ENCODE data around the gene APOA4.
"Not testable (repeated sequence)": the region's sequence is repeated elsewhere in the genome, so short reads cannot be mapped to it uniquely, and the experiment has no call there.

APOA4 gene

GRCh38 chr11:116821050-116821918, 1.8 kb downstream of the APOA4 start:
- no peaks in the 10 kb centered on the region for H3K4me1 Mint-ChIP-seq
- no peaks in the 10 kb centered on the region for H3K36me3 Mint-ChIP-seq (ENCODE audit: insufficient read depth)
- no peak overlapping the region for H3K4me3 Mint-ChIP-seq
- DNase-seq (ENCODE audit: low spot score in 2 of 2) = no peak
- no peaks in the 10 kb centered on the region for H3K27me3 Mint-ChIP-seq
- no peaks in the 10 kb centered on the region for H3K9me3 Mint-ChIP-seq
- H3K27ac Mint-ChIP-seq (ENCODE audit: low read depth) = no peak overlapping the region
- no peak for ATAC-seq (replicated peaks; ENCODE audit: extremely low read depth, poor library complexity, severe bottlenecking)

DNA sequence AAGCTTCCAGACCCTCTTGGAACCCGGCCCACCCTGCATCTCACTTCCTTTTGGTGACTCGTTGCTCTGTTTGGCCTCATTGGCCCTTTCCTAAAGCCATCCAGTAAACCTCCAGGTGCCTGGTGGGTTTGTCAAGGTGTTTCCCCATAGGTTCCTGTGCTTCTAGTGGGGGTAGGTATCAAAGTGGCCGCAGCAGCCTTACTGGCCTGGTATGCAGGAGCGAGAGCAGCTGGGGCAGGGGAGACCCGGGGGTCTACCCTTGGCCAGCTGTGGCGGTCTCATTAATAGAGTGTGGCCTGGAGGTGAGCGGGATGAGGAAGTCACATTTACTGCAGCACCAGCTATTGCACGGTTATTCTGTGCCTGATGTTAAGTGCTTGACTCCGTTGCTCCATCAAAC, 4.1 kb downstream of the APOA4 start:
- H3K9me3 Mint-ChIP-seq = no peaks in the 10 kb centered on the region
- DNase-seq (ENCODE audit: low spot score in 2 of 2) = no peak
- no peak overlapping the region for H3K27ac Mint-ChIP-seq (ENCODE audit: low read depth)
- ATAC-seq (replicated peaks; ENCODE audit: extremely low read depth, poor library complexity, severe bottlenecking) = no peak
- H3K4me3 Mint-ChIP-seq = no peak overlapping the region
- no peaks in the 10 kb centered on the region for H3K36me3 Mint-ChIP-seq (ENCODE audit: insufficient read depth)
- H3K4me1 Mint-ChIP-seq = no peaks in the 10 kb centered on the region
- H3K27me3 Mint-ChIP-seq = no peaks in the 10 kb centered on the region

DNA sequence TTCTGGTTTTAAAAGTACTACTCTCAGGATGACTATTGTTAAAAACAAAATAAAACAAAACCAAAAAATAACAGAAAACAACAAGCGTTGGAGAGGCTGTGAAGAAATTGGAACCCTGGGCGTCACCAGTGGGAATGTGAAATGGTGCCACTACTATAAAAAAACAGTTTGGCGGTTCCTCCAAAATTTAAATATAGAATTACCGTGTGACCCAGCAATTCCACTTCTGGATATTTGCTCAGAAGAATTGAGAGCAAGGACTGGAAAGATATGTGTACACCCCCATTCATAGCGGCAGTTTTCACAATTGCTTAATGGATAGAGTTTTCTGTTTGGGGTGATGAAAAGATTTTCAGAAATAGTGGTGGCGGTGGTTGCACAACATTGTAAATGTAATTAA, 8.6 kb downstream of the APOA4 start:
- H3K27me3 Mint-ChIP-seq = no peaks in the 10 kb centered on the region
- DNase-seq (ENCODE audit: low spot score in 2 of 2) (no peak), ATAC-seq (replicated peaks; ENCODE audit: extremely low read depth, poor library complexity, severe bottlenecking) (no peak)
- no peak overlapping the region for H3K27ac Mint-ChIP-seq (ENCODE audit: low read depth)
- H3K4me3 Mint-ChIP-seq = no peak overlapping the region
- no peaks in the 10 kb centered on the region for H3K36me3 Mint-ChIP-seq (ENCODE audit: insufficient read depth)
- no peaks in the 10 kb centered on the region for H3K9me3 Mint-ChIP-seq
- peaks cover 6% of the 10 kb centered on the region for H3K4me1 Mint-ChIP-seq

GRCh38 chr11:116813781-116814471, 9.2 kb downstream of the APOA4 start:
- Mint-ChIP-seq H3K36me3 (ENCODE audit: insufficient read depth) (no peaks in the 10 kb centered on the region), H3K27me3 (no peaks in the 10 kb centered on the region), H3K27ac (ENCODE audit: low read depth) (no peak overlapping the region), H3K9me3 (no peaks in the 10 kb centered on the region), H3K4me3 (no peak overlapping the region), H3K4me1 (peaks cover 6% of the 10 kb centered on the region)
- ATAC-seq (replicated peaks; ENCODE audit: extremely low read depth, poor library complexity, severe bottlenecking) (no peak), DNase-seq (ENCODE audit: low spot score in 2 of 2) (no peak)

- no peaks in the 10 kb centered on the region for H3K36me3 Mint-ChIP-seq (ENCODE audit: insufficient read depth)
- H3K4me1 Mint-ChIP-seq = peaks cover 6% of the 10 kb centered on the region
- DNase-seq (ENCODE audit: low spot score in 2 of 2) = no peak
- ATAC-seq (replicated peaks; ENCODE audit: extremely low read depth, poor library complexity, severe bottlenecking) = no peak
- no peaks in the 10 kb centered on the region for H3K9me3 Mint-ChIP-seq
- H3K27ac Mint-ChIP-seq (ENCODE audit: low read depth) = no peak overlapping the region
- no peak overlapping the region for H3K4me3 Mint-ChIP-seq
- H3K27me3 Mint-ChIP-seq = no peaks in the 10 kb centered on the region
These were observed 9.9 kb downstream of the APOA4 start for GRCh38 chr11:116813170-116813569.

DNA sequence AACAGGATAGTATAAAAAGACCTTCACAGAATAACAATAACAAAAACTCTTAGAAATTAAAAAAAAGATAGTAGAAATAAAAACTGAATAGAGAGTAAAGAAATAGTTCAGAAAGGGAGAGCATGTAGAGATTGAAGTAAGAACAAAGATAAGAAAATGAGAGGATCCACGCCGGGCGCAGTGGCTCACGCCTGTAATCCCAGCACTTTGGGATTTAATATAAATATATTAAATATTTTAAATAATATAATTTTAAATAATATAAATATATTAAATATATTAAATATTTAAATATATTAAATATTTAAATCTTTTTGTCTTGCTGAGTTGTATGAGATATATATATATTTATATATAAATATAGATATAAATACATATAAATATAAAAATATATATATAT, 11.0 kb downstream of the APOA4 start:
- ATAC-seq (replicated peaks; ENCODE audit: extremely low read depth, poor library complexity, severe bottlenecking) (no peak), DNase-seq (ENCODE audit: low spot score in 2 of 2) (no peak)
- no peak overlapping the region for H3K27ac Mint-ChIP-seq (ENCODE audit: low read depth)
- no peaks in the 10 kb centered on the region for H3K27me3 Mint-ChIP-seq
- no peaks in the 10 kb centered on the region for H3K9me3 Mint-ChIP-seq
- H3K36me3 Mint-ChIP-seq (ENCODE audit: insufficient read depth) = no peaks in the 10 kb centered on the region
- H3K4me3 Mint-ChIP-seq = no peak overlapping the region
- peaks cover 6% of the 10 kb centered on the region for H3K4me1 Mint-ChIP-seq

DNA sequence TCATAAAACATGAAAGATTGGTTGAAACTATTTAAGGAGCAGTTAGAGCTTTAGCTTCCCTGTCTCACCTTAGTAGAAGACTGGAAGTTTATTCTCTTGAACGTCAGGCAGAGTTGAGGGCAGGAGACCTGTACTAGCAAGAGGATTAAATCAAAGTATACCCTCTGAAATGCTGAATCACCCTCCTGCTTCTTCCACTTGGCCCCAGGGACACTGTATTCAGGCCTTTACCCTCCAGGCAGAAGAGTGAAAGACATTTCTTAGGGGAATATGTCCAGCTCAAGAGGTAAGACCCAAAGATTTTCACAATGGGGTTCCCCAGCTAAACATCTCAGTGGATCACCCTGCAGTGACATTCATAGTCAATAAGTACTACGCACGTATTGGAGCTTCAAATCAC, 11.9 kb downstream of the APOA4 start:
- ATAC-seq (replicated peaks; ENCODE audit: extremely low read depth, poor library complexity, severe bottlenecking) = no peak
- no peak overlapping the region for H3K4me3 Mint-ChIP-seq
- peaks cover 6% of the 10 kb centered on the region for H3K4me1 Mint-ChIP-seq
- H3K27me3 Mint-ChIP-seq = no peaks in the 10 kb centered on the region
- no peaks in the 10 kb centered on the region for H3K9me3 Mint-ChIP-seq
- no peaks in the 10 kb centered on the region for H3K36me3 Mint-ChIP-seq (ENCODE audit: insufficient read depth)
- DNase-seq (ENCODE audit: low spot score in 2 of 2) = no peak
- no peak overlapping the region for H3K27ac Mint-ChIP-seq (ENCODE audit: low read depth)

DNA sequence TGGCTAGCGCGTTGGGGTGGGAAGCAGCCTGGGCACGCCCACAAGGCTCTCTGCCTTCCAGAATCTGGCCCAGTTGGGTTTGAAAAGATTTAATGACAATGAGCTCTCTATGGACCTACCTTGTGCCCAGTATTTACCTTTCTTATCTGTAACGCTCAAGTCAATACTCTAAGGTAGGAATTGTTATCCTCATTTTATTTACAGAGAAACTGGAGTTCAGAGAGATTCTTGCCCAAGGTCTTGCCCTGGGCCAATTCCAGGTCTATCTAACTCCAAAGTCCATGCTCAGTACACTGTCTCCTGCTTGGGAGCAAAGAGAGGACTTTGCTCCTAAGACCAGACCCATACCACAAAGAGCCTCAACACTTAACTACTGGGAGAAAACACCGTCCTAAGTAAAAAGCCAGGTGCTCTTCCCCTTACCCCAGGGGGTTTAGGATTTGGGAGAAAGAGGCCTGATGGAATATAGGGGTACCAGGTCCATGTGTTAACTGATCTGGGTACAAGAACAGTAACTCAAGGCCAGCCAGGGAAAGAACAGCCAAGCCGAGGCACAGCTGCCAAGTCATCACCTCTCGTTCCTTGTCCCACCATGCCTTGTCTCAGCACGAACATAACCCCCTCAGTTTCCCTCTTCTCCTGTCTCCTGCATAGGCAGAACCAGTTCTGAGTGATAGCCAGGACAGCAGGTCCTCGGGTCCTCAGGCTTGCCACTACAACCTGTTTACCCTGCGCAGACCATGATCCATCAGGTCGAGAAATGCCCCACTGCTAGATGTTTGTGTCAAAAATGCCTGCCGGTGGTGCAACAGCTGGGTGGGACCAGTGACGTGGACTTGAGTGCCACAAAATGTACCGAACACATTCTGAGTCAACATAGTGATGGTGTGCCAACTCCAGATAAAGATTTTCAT, 14.6 kb downstream of the APOA4 start:
- Mint-ChIP-seq H3K4me3 (no peak overlapping the region), H3K27me3 (no peaks in the 10 kb centered on the region), H3K36me3 (ENCODE audit: insufficient read depth) (no peaks in the 10 kb centered on the region), H3K27ac (ENCODE audit: low read depth) (no peak overlapping the region), H3K4me1 (peaks cover 3% of the 10 kb centered on the region), H3K9me3 (no peaks in the 10 kb centered on the region)
- ATAC-seq (replicated peaks; ENCODE audit: extremely low read depth, poor library complexity, severe bottlenecking) (no peak), DNase-seq (ENCODE audit: low spot score in 2 of 2) (no peak)

- Mint-ChIP-seq H3K27me3 (no peaks in the 10 kb centered on the region), H3K4me3 (no peak overlapping the region), H3K27ac (ENCODE audit: low read depth) (no peak overlapping the region), H3K4me1 (no peaks in the 10 kb centered on the region), H3K36me3 (ENCODE audit: insufficient read depth) (no peaks in the 10 kb centered on the region), H3K9me3 (no peaks in the 10 kb centered on the region)
- DNase-seq (ENCODE audit: low spot score in 2 of 2) (no peak), ATAC-seq (replicated peaks; ENCODE audit: extremely low read depth, poor library complexity, severe bottlenecking) (no peak)
These were observed 15.4 kb downstream of the APOA4 start for GRCh38 chr11:116807601-116808261.

DNA sequence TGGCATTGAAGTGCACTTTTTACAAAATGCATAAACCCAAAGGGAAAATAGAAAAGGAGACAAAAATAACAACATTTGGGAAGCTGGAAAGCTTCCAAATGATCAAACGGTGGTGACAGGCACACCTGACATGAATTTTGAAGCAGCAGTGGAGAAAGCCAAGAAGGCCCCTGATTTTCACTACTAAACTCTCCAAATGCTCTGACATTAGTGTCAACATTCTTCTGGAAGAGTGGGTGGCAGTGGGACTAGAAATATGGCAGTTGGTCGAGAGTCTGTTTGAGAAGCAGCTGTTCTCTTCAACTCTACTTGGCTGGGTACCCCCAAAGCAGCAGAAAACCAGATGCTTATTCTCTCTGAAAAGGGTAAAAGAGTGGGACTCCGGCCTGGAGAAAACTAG, 19.1 kb downstream of the APOA4 start:
- H3K9me3 Mint-ChIP-seq = no peaks in the 10 kb centered on the region
- no peaks in the 10 kb centered on the region for H3K36me3 Mint-ChIP-seq (ENCODE audit: insufficient read depth)
- ATAC-seq (replicated peaks; ENCODE audit: extremely low read depth, poor library complexity, severe bottlenecking) (no peak), DNase-seq (ENCODE audit: low spot score in 2 of 2) (no peak)
- H3K4me1 Mint-ChIP-seq = no peaks in the 10 kb centered on the region
- no peak overlapping the region for H3K27ac Mint-ChIP-seq (ENCODE audit: low read depth)
- no peak overlapping the region for H3K4me3 Mint-ChIP-seq
- peaks cover 14% of the 10 kb centered on the region for H3K27me3 Mint-ChIP-seq

DNA sequence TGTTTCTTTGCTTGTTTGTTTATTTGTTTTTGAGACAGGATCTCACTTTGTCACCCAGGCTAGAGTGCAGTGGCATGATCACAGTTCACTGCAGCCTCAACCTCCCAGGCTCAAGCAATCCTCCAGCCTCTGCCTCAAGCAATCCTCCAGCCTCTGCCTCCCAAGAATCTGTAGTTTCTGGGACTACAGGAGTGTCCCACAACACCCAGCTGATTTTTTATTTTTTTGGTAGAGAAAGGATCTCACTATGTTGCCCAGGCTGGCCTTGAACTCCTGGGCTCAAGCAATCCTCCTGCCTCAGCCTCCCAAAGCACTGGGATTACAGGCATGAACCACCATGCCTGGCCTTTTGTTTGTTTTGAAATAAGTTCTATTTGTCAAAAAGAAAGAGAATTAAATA, 21.4 kb downstream of the APOA4 start:
- DNase-seq (ENCODE audit: low spot score in 2 of 2); H3K4me3 Mint-ChIP-seq; H3K27ac Mint-ChIP-seq (ENCODE audit: low read depth); ATAC-seq (replicated peaks; ENCODE audit: extremely low read depth, poor library complexity, severe bottlenecking); H3K4me1 Mint-ChIP-seq; H3K9me3 Mint-ChIP-seq; H3K36me3 Mint-ChIP-seq (ENCODE audit: insufficient read depth): not testable (repeated sequence)
- H3K27me3 Mint-ChIP-seq = peaks cover 14% of the 10 kb centered on the region

DNA sequence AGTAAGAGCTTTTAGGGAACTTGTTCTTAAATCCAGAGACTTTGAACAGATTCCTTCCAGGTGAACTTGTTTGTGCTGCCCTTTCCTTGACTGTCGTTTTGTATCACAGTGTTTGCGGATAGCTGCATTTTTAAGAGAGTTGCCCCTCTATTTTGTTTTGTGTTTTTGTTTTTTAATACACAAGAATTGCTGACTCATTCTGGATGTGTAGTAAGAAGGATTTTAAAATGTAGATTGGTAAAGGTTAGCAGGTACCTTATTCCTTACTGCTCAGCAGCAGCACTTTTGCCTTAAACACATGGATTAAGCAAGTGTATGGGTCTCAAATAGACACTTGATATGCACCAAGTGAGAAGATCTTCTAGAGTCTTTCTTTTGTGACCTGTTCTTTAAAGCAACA, 22.5 kb downstream of the APOA4 start:
- no peak overlapping the region for H3K4me3 Mint-ChIP-seq
- H3K27me3 Mint-ChIP-seq = peaks cover 14% of the 10 kb centered on the region
- no peaks in the 10 kb centered on the region for H3K4me1 Mint-ChIP-seq
- H3K36me3 Mint-ChIP-seq (ENCODE audit: insufficient read depth) = no peaks in the 10 kb centered on the region
- no peak overlapping the region for H3K27ac Mint-ChIP-seq (ENCODE audit: low read depth)
- DNase-seq (ENCODE audit: low spot score in 2 of 2) = no peak
- H3K9me3 Mint-ChIP-seq = no peaks in the 10 kb centered on the region
- no peak for ATAC-seq (replicated peaks; ENCODE audit: extremely low read depth, poor library complexity, severe bottlenecking)

Measured in central memory CD8-positive, alpha-beta T cell (primary cell).